ENCODE data around the gene DCDC2B. TPM values are rescaled to one million over a fixed set of nuclear protein-coding genes. Genes with fewer than 3 reads are reported as not detected.

Gene DCDC2B
- total RNA-seq, 1 experiment from 2014 or later = not detected

GRCh38 chr1:32239337-32239736, 30.4 kb downstream of the DCDC2B start:
- Histone ChIP-seq H3K4me1 (ENCODE audit: low read length) (peaks cover 42% of the 10 kb centered on the region), H3K4me3 (ENCODE audit: low read length) (no peak overlapping the region), H3K27ac (ENCODE audit: low read length) (peak overlapping the region; percentile 17; the same call in 1 of the 2 replicates), H3K79me2 (ENCODE audit: low read length) (no peaks in the 10 kb centered on the region), H3K9me3 (ENCODE audit: low read length) (no peaks in the 10 kb centered on the region), H3K4me2 (ENCODE audit: low read depth, low read length, poor library complexity, severe bottlenecking) (no peak overlapping the region), H2AFZ (ENCODE audit: low read length) (no peak overlapping the region), H3K36me3 (ENCODE audit: insufficient read depth, low read length) (no peaks in the 10 kb centered on the region), H3K27me3 (ENCODE audit: low read length) (no peaks in the 10 kb centered on the region), H4K20me1 (ENCODE audit: insufficient read depth, low read depth, low read length) (no peaks in the 10 kb centered on the region), H3K9me2 (replicated peaks; ENCODE audit: insufficient read depth, low read length) (no peaks in the 10 kb centered on the region), H3K9ac (ENCODE audit: low read length) (0 out of 2 replicates have a peak overlapping the region, but pooled peaks have one; percentile 13)
- DNase-seq = peak; percentile 40

GRCh38 chr1:32239790-32240139, 30.9 kb downstream of the DCDC2B start:
- H3K4me1 ChIP-seq (ENCODE audit: low read length) = peaks cover 38% of the 10 kb centered on the region
- H3K9me3 ChIP-seq (ENCODE audit: low read length) = no peaks in the 10 kb centered on the region
- H3K36me3 ChIP-seq (ENCODE audit: insufficient read depth, low read length) = no peaks in the 10 kb centered on the region
- H2AFZ ChIP-seq (ENCODE audit: low read length) = peak overlapping the region; percentile 61; the same call in 1 of the 2 replicates
- H4K20me1 ChIP-seq (ENCODE audit: insufficient read depth, low read depth, low read length) = no peaks in the 10 kb centered on the region
- no peaks in the 10 kb centered on the region for H3K79me2 ChIP-seq (ENCODE audit: low read length)
- H3K4me3 ChIP-seq (ENCODE audit: low read length) = peak overlapping the region; percentile 66; the same call in 1 of the 2 replicates
- H3K4me2 ChIP-seq (ENCODE audit: low read depth, low read length, poor library complexity, severe bottlenecking) = peak overlapping the region; percentile 87
- H3K27ac ChIP-seq (ENCODE audit: low read length) = peak overlapping the region; percentile 65; the same call in 1 of the 2 replicates
- no peak overlapping the region for H3K9ac ChIP-seq (ENCODE audit: low read length)
- no peaks in the 10 kb centered on the region for H3K9me2 ChIP-seq (replicated peaks; ENCODE audit: insufficient read depth, low read length)
- no peak for DNase-seq
- no peaks in the 10 kb centered on the region for H3K27me3 ChIP-seq (ENCODE audit: low read length)

GRCh38 chr1:32240140-32240951, 31.5 kb downstream of the DCDC2B start:
- Histone ChIP-seq H3K36me3 (ENCODE audit: insufficient read depth, low read length) (no peaks in the 10 kb centered on the region), H3K9me2 (replicated peaks; ENCODE audit: insufficient read depth, low read length) (no peaks in the 10 kb centered on the region), H3K27me3 (ENCODE audit: low read length) (no peaks in the 10 kb centered on the region), H2AFZ (ENCODE audit: low read length) (peak overlapping the region; percentile 61), H4K20me1 (ENCODE audit: insufficient read depth, low read depth, low read length) (no peaks in the 10 kb centered on the region), H3K9me3 (ENCODE audit: low read length) (no peaks in the 10 kb centered on the region), H3K4me3 (ENCODE audit: low read length) (peak overlapping the region; percentile 66), H3K4me2 (ENCODE audit: low read depth, low read length, poor library complexity, severe bottlenecking) (peak overlapping the region; percentile 87), H3K9ac (ENCODE audit: low read length) (peak overlapping the region; percentile 72), H3K79me2 (ENCODE audit: low read length) (no peaks in the 10 kb centered on the region), H3K4me1 (ENCODE audit: low read length) (peaks cover 33% of the 10 kb centered on the region), H3K27ac (ENCODE audit: low read length) (peak overlapping the region; percentile 65)
- DNase-seq = peak; percentile 81

GRCh38 chr1:32241001-32241763, 32.3 kb downstream of the DCDC2B start:
- Histone ChIP-seq H3K9ac (ENCODE audit: low read length) (peak overlapping the region; percentile 72), H3K36me3 (ENCODE audit: insufficient read depth, low read length) (no peaks in the 10 kb centered on the region), H3K79me2 (ENCODE audit: low read length) (no peaks in the 10 kb centered on the region), H2AFZ (ENCODE audit: low read length) (peak overlapping the region; percentile 61), H3K4me3 (ENCODE audit: low read length) (peak overlapping the region; percentile 66), H3K27me3 (ENCODE audit: low read length) (no peaks in the 10 kb centered on the region), H3K27ac (ENCODE audit: low read length) (peak overlapping the region; percentile 65), H4K20me1 (ENCODE audit: insufficient read depth, low read depth, low read length) (no peaks in the 10 kb centered on the region), H3K9me2 (replicated peaks; ENCODE audit: insufficient read depth, low read length) (no peaks in the 10 kb centered on the region), H3K9me3 (ENCODE audit: low read length) (no peaks in the 10 kb centered on the region), H3K4me2 (ENCODE audit: low read depth, low read length, poor library complexity, severe bottlenecking) (peak overlapping the region; percentile 87), H3K4me1 (ENCODE audit: low read length) (peaks cover 33% of the 10 kb centered on the region)
- peak; percentile 70 for DNase-seq

GRCh38 chr1:32242341-32242851, 33.5 kb downstream of the DCDC2B start:
- Histone ChIP-seq H3K4me1 (ENCODE audit: low read length) (peaks cover 33% of the 10 kb centered on the region), H3K79me2 (ENCODE audit: low read length) (no peaks in the 10 kb centered on the region), H3K4me2 (ENCODE audit: low read depth, low read length, poor library complexity, severe bottlenecking) (no peak overlapping the region), H3K9me2 (replicated peaks; ENCODE audit: insufficient read depth, low read length) (no peaks in the 10 kb centered on the region), H2AFZ (ENCODE audit: low read length) (no peak overlapping the region), H3K9me3 (ENCODE audit: low read length) (no peaks in the 10 kb centered on the region), H3K27me3 (ENCODE audit: low read length) (no peaks in the 10 kb centered on the region), H3K9ac (ENCODE audit: low read length) (no peak overlapping the region), H3K36me3 (ENCODE audit: insufficient read depth, low read length) (no peaks in the 10 kb centered on the region), H3K27ac (ENCODE audit: low read length) (no peak overlapping the region), H3K4me3 (ENCODE audit: low read length) (no peak overlapping the region), H4K20me1 (ENCODE audit: insufficient read depth, low read depth, low read length) (no peaks in the 10 kb centered on the region)
- DNase-seq = peak; percentile 51

DNA sequence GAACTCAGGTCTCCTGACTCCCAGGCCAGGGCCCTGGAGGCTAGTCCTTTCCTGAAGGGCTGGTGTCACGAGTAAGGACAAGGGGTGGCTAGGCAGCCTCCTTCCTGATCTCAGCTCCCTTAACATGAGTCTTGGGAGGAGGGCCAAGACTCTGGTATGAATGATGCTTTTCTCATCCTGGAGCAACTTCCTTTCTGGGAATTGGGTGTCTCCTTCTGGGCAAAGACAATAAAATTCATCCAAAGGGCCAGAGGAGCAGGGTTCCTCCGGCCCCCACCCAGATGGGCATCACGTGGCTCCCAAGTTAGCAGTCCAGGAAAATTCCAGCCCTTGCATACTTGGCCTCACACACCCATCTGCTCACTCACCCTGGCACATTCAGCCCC, 38.0 kb downstream of the DCDC2B start, which contains the start of gene FAM167B:
TSS of gene FAM167B (plus strand) at position 335 of the 386 bp plus-strand sequence. CDS start 200 bp downstream, outside the sequence.
- Histone ChIP-seq H3K4me2 (ENCODE audit: low read depth, low read length, poor library complexity, severe bottlenecking) (no peak within 1 kb of the TSS), H3K36me3 (ENCODE audit: insufficient read depth, low read length) (no peaks in the 10 kb centered on the region), H3K9me2 (replicated peaks; ENCODE audit: insufficient read depth, low read length) (no peaks in the 10 kb centered on the region), H2AFZ (ENCODE audit: low read length) (no peak within 1 kb of the TSS), H3K27me3 (ENCODE audit: low read length) (no peaks in the 10 kb centered on the region), H3K4me3 (ENCODE audit: low read length) (no peak within 1 kb of the TSS), H3K9me3 (ENCODE audit: low read length) (no peaks in the 10 kb centered on the region), H3K9ac (ENCODE audit: low read length) (no peak within 1 kb of the TSS), H3K4me1 (ENCODE audit: low read length) (peaks cover 31% of the 10 kb centered on the region), H3K79me2 (ENCODE audit: low read length) (no peaks in the 10 kb centered on the region), H4K20me1 (ENCODE audit: insufficient read depth, low read depth, low read length) (no peaks in the 10 kb centered on the region), H3K27ac (ENCODE audit: low read length) (no peak within 1 kb of the TSS)
- DNase-seq = no peak

DNA sequence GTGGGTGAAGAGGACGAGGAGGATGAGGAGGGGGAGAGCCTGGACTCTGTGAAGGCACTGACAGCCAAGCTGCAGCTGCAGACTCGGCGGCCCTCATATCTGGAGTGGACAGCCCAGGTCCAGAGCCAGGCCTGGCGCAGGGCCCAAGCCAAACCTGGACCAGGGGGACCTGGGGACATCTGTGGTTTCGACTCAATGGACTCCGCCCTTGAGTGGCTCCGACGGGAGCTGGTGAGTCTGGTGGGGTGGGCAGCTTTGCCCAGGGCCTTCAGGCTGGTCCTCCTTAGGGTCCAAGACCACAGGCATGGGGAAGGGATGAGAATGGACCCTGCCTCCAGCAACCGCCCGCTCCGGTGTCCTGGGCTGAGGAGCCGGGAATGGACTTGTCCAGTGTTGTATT, 38.6 kb downstream of the DCDC2B start:
- H3K27ac ChIP-seq (ENCODE audit: low read length) = no peak overlapping the region
- H4K20me1 ChIP-seq (ENCODE audit: insufficient read depth, low read depth, low read length) = no peaks in the 10 kb centered on the region
- H3K79me2 ChIP-seq (ENCODE audit: low read length) = no peaks in the 10 kb centered on the region
- H3K9me3 ChIP-seq (ENCODE audit: low read length) = no peaks in the 10 kb centered on the region
- H3K27me3 ChIP-seq (ENCODE audit: low read length) = no peaks in the 10 kb centered on the region
- H3K9ac ChIP-seq (ENCODE audit: low read length) = no peak overlapping the region
- peaks cover 34% of the 10 kb centered on the region for H3K4me1 ChIP-seq (ENCODE audit: low read length)
- no peak overlapping the region for H3K4me2 ChIP-seq (ENCODE audit: low read depth, low read length, poor library complexity, severe bottlenecking)
- DNase-seq = no peak
- H3K4me3 ChIP-seq (ENCODE audit: low read length) = no peak overlapping the region
- H3K9me2 ChIP-seq (replicated peaks; ENCODE audit: insufficient read depth, low read length) = no peaks in the 10 kb centered on the region
- H3K36me3 ChIP-seq (ENCODE audit: insufficient read depth, low read length) = no peaks in the 10 kb centered on the region
- H2AFZ ChIP-seq (ENCODE audit: low read length) = no peak overlapping the region

Data from Karpas-422 (cell line).